GM21717 (cell line): ENCODE data around the gene MYO9A.

Source experiments
- ATAC-seq: cut with Tn5 transposase; IDR thresholded peaks from one replicate; pipeline ENCODE4 v1.9.1; 2021; ENCODE audit warnings: mild to moderate bottlenecking, moderate library complexity; ENCODE audit not compliant: unreplicated experiment

MYO9A gene

DNA sequence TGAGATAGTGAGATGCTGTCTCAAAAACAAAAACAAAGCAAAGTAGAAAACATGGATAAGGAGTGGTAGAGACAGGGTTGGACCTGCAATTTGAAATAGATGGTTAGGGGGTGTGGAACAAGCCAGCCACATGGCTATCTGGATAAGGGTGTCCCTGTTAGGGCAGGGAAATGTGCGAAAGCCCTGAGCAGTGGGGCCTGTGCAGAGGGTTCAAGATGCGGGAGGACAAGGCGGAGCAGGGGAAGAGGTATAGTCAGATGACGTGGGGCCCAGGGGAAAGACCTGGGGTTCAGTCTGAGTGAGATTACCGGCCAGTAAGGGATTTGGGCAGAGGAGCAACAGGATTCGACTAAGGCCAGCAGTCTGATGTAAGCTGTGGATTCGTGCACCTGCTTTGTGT is 326.0 kb downstream of the MYO9A start:
- ATAC-seq, result no peak

DNA sequence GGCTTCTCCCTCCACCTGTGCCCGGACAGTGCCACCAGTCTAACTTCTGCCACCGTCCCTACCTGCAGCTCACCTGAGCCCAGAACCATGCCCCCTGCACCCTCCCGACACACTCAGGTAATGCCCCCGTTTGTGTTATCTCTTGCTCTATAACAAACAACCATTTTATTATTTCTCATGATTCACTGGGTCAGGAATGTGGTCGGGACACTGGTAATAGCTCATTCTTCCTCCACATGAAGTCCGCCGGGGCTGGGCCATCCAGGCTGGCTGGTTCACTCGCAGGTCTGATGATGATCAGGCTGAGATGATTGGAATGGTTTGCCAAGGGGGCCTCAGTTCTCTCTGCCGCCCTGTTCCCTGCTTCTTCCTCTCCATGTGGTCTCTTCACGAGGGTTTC is 327.9 kb downstream of the MYO9A start:
- no peak for ATAC-seq

DNA sequence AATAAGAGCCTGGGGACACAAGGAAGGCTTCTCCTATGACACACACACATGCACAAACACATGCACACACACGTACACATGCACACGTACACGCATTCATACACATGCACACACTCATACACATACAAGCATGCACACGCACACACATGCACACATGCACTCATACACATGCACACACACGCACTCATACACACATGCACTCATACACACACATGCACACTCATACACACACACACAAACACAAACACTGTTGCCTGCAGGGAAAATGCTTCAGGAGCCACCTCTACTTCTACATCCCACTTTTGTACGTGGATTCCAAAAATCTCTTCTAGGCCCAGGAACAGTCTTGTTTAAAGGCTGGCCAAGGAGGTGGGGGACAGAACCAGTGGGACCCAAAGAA is 328.3 kb downstream of the MYO9A start:
- no peak for ATAC-seq

DNA sequence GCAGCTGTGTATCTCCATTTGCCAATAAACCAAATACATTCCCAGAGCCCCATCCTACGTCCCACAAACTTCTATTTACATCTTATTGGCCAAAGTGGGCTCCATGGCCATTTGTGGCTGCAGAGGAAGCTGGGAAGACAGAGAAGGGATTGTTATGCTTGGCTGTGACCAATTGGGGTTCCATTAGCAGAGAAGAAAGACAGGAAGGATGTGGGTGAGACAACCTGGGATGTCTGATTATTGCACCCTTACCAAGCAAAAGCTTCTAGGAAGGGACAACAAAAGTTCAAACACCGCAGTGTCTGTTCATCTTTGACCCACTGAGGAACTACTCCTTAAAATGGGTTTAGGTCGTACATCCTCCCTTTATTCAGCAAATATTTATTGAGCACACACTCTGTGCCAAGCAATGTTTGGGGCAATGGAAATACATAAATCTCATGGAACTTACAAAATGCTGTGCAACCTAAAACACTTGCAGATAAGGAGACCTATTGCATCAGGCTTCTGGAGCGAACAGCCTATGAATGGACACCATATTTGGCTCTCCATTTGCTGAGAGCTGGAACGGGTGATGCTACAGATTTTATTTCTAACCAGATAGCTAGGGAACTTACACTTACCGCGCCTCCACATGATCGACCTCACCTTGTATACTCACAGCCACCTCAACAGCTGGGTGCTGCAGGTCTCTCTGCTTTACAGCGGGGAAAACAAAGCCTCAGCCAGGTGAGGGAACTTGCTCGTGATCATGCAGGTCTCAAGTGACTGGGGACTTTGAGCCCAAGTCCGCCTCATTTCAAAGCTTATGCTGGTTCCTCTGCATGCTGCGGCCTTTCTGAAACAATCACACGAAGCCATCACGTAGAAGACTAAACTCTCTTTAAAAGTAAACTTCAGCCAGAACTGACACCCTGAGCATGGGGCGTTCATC is 329.0 kb downstream of the MYO9A start:
- ATAC-seq, result no peak

DNA sequence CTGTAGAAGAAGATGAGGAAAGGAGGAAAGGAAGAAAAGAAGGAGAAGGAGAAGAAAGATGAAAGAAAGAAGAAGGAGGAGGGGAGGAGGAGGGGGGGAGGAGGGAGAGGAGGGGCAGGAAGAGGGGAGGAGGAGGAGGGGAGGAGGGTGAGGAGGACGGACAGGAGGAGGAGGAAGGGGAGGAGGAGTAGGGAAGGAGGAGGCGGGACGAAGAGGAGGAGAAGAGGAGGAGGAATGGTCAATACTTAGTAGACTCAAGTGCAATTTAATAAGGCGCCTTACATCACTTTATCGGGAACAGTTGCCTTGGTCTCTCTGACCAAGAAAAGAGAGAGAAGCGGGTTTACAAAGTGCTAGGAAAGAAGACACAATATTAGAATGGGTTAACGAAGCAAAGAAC is 331.3 kb downstream of the MYO9A start:
- ATAC-seq, result no peak

DNA sequence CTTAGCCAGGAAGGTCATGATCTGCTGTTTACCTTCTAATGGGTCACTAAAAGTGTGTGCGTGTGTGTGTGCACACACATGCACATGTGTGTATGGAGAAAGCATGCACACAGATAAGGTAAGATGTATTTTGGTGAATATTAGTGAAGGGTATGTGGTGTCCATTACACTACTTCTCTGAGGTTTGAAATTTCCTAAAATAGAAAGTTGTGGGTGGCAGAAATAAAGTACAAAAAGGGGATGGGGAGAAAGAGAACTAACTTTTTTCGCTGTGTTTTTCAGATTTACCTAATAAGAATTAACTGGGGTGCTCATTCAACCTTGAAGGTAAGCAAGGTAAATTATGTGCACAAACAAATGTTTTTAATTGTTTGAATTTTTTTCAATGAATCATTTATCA is 332.0 kb downstream of the MYO9A start:
- no peak for ATAC-seq

DNA sequence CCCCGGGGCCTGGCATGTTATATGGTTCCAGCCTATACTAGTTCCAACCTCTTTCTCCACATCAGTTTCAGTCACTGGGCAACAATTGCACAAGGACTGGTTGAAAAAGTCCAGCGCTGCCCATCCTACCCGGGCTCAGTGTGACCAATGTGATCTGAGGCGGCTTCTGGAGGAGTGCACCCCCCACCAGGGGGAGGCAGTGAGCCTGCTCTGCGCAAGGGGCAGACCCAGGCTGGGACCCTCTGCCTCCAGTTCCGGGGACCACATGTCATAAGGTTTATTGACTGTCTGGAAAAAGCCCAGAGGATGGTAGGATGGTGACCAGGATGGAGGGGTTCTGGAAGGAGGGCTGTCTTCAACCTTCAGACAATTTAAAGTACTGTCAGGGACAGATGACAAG is 333.2 kb downstream of the MYO9A start:
- no peak for ATAC-seq

DNA sequence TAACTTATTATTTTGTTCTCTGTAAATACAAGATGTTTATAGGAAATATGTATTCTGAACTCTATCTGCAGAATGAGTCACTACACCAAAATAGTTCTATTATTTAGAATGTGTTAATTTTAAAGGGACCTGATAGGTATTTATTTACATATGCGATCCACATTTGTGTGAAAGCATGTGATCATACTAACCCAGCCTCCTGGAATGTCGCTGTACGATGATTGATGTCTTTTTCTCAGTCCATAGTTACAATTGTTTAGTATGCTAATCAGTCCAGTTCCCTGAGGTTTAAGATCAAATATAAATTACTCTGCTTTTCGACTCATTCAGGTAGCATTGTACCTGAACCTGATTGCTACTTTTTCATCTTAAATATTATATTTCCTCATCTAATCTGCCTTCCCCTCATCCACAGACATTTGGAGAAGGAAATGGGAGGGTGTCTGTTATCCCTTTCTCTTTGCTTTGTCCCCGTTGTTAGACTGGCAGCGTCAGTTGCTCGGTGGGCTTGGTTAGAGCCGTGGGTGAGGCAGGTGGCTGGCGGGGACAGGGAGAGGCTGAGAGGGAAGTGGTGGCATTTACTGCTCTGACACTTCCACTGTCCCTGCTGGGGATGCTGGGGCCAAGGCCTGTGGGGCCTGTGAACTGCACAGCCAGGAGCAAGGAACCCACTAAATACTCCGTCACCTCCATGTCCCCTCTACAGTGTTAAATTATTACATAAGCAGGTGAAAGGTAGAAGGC is 335.4 kb downstream of the MYO9A start:
- no peak for ATAC-seq

DNA sequence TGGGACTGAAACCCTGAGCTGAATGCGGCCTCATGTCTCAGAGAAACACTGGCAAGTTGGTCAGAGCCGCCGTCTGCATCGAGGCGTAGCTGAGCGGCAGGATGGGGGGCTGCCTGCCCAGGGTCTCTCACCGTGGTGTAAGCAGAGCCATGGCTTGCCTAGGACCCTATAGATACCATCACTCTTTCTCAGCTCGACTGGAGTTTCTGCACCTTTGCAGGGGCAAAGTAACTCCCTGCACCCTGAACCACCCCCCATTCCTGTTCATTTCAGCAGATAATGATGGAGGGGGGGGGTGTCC is 336.0 kb downstream of the MYO9A start:
- ATAC-seq, result no peak

DNA sequence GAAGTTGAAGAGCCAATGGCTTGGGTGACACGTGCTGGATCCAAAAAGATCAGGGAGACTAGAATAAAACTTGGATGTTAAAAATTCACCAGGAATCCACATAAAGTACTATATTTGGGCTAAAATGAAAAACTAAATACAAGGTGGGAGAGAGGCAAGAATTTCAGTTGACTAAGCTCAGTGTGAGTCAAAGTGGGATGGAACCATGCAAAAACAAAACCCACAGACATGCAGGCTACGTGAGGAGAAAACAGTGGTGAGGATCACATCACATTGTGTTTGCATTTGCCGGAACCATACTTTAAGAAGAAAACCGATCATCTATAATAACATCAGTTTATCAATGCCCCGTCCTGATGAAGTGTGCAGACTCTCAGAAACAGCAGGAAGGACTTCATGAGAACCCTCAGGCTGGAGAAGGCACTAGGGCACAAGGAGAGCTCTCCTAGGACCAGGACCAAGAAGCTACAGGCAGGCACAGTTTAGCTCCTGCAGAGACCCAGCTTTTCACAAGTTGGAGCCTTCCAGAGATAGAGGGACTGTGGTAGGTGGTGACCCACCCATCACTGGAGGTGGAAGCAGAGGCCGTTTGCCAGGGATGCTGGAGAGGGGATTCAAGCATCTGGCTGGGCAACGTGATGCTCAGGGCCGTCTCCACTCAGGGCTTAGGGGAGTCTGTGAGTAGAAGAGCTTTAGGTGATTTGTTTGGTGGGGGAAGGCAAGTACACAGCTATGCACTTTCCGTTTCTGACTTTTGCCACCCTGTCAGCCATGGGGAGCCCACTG is 336.6 kb downstream of the MYO9A start:
- ATAC-seq, result no peak

DNA sequence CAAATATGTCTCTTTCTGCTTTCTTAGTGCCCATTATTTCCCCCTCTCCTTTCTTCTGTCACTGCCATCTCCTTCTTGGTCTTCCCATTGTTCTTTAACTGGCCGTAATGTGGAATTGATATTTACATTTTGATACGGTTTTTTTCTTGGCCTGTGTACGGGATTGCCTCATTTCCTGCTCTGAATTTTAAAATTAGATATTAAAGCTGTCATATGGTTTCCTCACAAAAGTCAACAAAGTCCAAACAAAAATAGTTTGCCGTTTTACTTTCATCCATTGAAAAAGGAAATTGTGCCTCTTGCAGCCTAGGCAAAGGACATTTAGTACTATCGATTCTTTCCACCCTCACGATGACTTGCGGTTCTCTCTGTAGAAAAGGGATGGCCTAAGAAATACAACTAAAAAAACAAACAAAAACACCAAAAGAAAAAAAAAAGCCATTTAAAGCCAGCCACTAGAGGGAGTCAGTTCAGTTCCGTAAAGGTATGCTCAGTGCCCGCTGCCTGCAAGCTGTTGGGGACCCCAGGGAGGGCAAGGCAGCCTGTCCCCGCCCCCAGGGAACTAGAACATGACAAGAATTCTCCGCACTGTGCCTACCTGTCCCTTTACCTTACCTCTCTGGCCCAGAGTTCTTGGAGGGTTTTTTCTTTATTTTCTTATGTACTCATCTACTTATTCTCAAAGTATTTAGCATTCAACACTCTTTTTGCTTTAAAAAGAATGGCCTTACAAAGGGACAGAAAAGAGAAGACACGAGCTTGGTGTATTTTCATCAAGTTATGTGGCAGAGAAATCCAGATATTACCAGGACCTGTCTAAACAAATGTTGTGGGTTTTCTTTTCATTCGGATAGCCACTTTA is 337.6 kb downstream of the MYO9A start:
- ATAC-seq, result no peak

DNA sequence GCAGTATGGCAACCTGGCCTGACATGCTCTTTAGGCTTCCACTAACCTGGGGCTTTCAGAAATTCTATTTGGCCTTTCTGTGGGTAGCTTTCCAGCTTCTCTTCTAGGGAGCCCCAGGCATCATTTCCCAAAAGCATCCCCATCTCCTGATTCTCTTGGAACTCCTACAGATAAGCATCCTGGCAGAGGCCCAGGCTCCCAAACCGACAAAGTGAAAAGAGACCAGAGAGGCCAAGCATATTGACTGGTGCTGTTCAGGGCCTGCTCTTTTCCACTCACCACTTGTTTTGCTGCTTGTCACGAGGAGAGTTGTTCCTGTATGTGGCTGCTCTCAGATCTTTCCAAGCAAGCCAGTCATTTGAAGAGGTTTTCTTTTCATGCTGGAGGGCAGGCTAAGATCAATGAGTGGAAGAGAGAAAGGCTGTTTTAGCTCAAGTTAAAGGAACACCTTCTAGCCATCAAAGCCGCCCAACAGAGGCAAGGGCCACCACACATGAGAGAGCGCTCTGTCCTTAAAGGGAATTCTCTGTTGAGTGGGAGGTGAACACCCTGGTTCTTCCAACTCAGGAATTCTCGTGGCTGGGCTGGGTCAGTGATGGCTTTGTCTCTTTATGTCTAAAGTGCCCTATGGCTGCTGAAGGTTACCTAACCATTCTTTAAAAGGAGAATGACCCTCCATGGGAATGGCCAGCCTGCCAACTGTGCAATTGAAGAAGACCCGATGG is 338.7 kb downstream of the MYO9A start:
- no peak for ATAC-seq

DNA sequence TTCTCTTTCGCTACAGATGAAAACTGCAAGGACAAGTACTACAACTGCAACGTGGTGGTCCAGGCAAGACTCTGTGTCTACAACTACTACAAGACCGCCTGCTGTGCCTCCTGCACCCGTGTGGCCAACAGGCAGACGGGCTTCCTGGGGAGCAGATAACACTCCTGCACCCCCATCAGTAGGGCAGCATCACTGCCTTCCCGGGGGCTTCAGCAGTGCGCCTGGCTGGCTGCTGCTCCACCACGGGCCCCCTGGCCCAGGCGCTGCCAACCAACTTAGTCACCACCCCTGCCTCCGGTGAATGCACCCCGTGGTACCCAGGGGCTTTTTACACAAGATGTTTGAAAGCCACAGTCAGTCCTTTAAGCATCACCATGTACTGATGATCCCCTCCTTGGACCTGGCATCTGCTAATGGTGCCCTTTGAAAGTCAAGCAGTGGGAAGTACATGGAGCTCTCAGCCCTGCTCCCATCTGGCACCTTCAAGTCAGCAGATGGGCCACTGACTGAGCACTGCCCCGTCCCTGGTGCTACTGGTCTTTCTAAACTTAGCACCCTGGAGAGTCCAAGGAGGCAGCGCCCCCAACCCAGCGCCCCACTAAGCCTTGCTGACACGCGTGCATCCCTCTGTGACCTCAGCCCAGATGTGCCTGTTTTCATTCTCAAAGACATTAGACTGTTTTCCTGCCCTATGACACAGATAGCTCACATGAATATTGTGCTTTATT is 340.6 kb downstream of the MYO9A start:
- no peak for ATAC-seq

DNA sequence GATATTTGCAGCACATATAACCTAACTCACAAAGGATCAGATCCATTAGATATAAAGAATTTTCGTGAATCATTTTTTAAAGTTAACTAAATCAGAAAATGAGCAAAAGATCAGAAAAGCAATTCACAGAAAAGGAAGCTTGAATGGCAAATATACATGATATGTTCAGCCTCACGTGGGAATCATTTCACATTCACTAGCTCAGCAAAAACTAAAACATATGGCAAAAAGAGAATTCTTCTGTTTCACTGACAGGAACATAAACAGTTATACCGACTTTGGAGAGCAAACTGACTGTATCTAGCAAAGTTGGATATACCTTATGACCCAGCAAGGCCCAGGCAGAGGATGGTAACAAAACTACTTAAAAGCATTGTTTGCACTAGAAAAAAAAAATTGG is 341.6 kb downstream of the MYO9A start:
- no peak for ATAC-seq

DNA sequence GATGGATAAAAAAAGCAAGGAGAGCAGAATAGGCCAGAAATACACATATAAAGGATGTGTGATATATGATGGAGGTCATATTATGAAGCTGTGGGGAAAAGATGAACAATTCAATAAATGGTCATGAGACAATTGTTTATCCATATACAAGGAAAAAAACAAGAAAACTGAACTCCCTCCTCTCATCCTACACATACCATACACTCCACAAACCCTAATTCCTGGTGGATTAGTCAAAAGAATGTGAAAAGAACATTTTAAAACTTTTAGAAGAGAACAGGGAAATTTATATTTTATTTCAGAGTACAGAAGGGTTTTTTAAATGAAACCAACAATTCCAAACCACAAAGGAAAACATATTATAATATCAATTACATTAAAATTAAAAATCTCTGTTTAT is 342.1 kb downstream of the MYO9A start:
- no peak for ATAC-seq

DNA sequence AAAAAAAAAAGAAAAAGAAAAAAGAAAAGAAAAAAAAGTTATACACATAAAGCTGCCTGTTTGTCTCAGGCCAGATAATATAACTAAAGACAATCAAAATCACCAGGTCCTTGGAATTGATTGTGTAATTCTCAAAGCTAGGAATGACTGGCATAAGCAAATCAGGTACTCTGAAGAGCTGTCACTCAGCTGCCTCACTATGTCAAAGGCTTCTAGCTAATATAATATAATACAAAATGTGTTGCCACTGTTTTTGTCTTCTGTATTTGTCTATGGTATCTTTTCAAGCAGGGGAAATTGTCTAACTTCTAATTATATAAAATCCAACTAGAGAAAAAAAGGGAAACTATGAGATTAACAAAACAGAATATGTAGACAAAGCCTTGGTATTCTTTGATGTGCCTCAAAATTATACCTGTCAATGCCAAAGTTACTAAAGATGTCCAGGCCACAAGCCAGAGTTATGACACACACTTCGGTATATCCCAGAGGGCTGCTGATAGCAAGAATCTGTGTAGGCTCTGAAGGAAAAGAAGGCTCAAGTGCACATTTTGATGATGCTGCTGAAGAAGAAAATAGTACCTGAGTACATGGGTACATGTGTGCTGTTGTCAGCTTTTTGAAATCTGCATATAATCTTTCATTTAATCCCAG is 344.6 kb downstream of the MYO9A start:
- ATAC-seq, result no peak
